Mesenchymal stem cell (in vitro differentiated cells and primary cell): Measurements from ENCODE around the gene TIPARP.
"Not testable (repeated sequence)": the region's sequence is repeated elsewhere in the genome, so short reads cannot be mapped to it uniquely, and the experiment has no call there.

Experiments used
- DNase-seq: peaks from one replicate; pipeline ENCODE4 v3.0.0-alpha.2; 2013
- H2AFZ ChIP-seq: one replicate; pipeline ENCODE4 v1.6.1; 2013; ENCODE audit warnings: low read depth, mild to moderate bottlenecking, control low read depth, inconsistent platforms, low read length, moderate library complexity
- H2AK5ac ChIP-seq: 2 replicates; pipeline ENCODE4 v1.6.1; 2013; ENCODE audit warnings: low read length, moderate library complexity, mild to moderate bottlenecking, inconsistent platforms; ENCODE audit not compliant: severe bottlenecking
- H2BK120ac ChIP-seq: one replicate; pipeline ENCODE4 v1.6.1; 2013; ENCODE audit warnings: low read depth, mild to moderate bottlenecking, inconsistent platforms, low read length, moderate library complexity
- H2BK12ac ChIP-seq, 2 experiments: one replicate each; pipeline ENCODE4 v1.6.1; 2013; ENCODE audit warnings: inconsistent platforms in 2 of 2, low read length in 2 of 2, mild to moderate bottlenecking in 2 of 2, moderate library complexity in 2 of 2, control low read depth in 1 of 2
- H2BK15ac ChIP-seq: one replicate; pipeline ENCODE4 v1.6.1; 2013; ENCODE audit warnings: mild to moderate bottlenecking, low read depth, inconsistent platforms; ENCODE audit not compliant: poor library complexity, severe bottlenecking
- H2BK5ac ChIP-seq: 2 replicates; pipeline ENCODE4 v1.6.1; 2013; ENCODE audit warnings: low read depth, mild to moderate bottlenecking, low read length, control low read depth, inconsistent platforms; ENCODE audit not compliant: poor library complexity, severe bottlenecking
- H3K14ac ChIP-seq, 2 experiments: one replicate each; pipeline ENCODE4 v1.6.1; 2013; ENCODE audit warnings: inconsistent platforms in 2 of 2, low read length in 2 of 2, control low read depth in 1 of 2, mild to moderate bottlenecking in 1 of 2, moderate library complexity in 1 of 2
- H3K18ac ChIP-seq, 2 experiments: one replicate each; pipeline ENCODE4 v1.6.1; 2013; ENCODE audit warnings: inconsistent platforms in 2 of 2, low read length in 2 of 2, control low read depth in 1 of 2, low read depth in 1 of 2, mild to moderate bottlenecking in 1 of 2
- H3K23ac ChIP-seq, 2 experiments: one replicate each; pipeline ENCODE4 v1.6.1; 2013; ENCODE audit warnings: inconsistent platforms in 2 of 2, low read length in 2 of 2, mild to moderate bottlenecking in 2 of 2, moderate library complexity in 2 of 2, control low read depth in 1 of 2
- H3K27ac ChIP-seq: 2 replicates; pipeline ENCODE4 v1.5.1; 2013; ENCODE audit warnings: mild to moderate bottlenecking, moderate library complexity, low read length, control low read depth, inconsistent platforms; ENCODE audit not compliant: poor library complexity, severe bottlenecking
- H3K27me3 ChIP-seq, 2 experiments: 2 replicates each; pipeline versions ENCODE4 v1.6.1 to v1.7.0; 2013; ENCODE audit warnings: low read length in 2 of 2, mild to moderate bottlenecking in 2 of 2, moderate library complexity in 2 of 2, control low read depth in 1 of 2, inconsistent platforms in 1 of 2; ENCODE audit not compliant: control insufficient read depth in 1 of 2, insufficient read depth in 1 of 2
- H3K36me3 ChIP-seq, 2 experiments: 2 replicates each; pipeline versions ENCODE4 v1.6.1 to v1.7.0; 2013; ENCODE audit warnings: low read length in 2 of 2, control low read depth in 1 of 2, inconsistent platforms in 1 of 2, low read depth in 1 of 2, mild to moderate bottlenecking in 1 of 2; ENCODE audit not compliant: insufficient read depth in 2 of 2, control insufficient read depth in 1 of 2
- H3K4ac ChIP-seq, 2 experiments: one replicate each; pipeline ENCODE4 v1.6.1; 2013; ENCODE audit warnings: inconsistent platforms in 2 of 2, low read length in 2 of 2, mild to moderate bottlenecking in 2 of 2, moderate library complexity in 2 of 2, control low read depth in 1 of 2, low read depth in 1 of 2
- H3K4me1 ChIP-seq: 2 replicates; pipeline ENCODE4 v1.6.1; 2013; ENCODE audit warnings: low read depth, low read length, control low read depth; ENCODE audit not compliant: control insufficient read depth, insufficient read depth
- H3K4me2 ChIP-seq: 2 replicates; pipeline ENCODE4 v1.6.1; 2013; ENCODE audit warnings: low read length, mild to moderate bottlenecking, inconsistent platforms; ENCODE audit not compliant: poor library complexity, severe bottlenecking
- H3K4me3 ChIP-seq, 2 experiments: 2 replicates each; pipeline versions ENCODE4 v1.5.1 to v1.7.0; 2013; ENCODE audit warnings: low read length in 2 of 2, mild to moderate bottlenecking in 2 of 2, control low read depth in 1 of 2, low read depth in 1 of 2; ENCODE audit not compliant: insufficient read depth in 1 of 2
- H3K79me1 ChIP-seq: replicated peaks from 2 replicates; pipeline ENCODE4 v1.6.1; 2013; ENCODE audit warnings: mild to moderate bottlenecking, control low read depth, low read length, inconsistent platforms; ENCODE audit not compliant: poor library complexity, severe bottlenecking
- H3K9ac ChIP-seq: 2 replicates; pipeline ENCODE4 v1.7.0; 2013; ENCODE audit warnings: mild to moderate bottlenecking, low read length, moderate library complexity
- H3K9me3 ChIP-seq: 2 replicates; pipeline ENCODE4 v1.7.0; 2013; ENCODE audit warnings: mild to moderate bottlenecking, low read length; ENCODE audit not compliant: control insufficient read depth
- H4K8ac ChIP-seq: one replicate; pipeline ENCODE4 v1.6.1; 2013; ENCODE audit warnings: inconsistent platforms, mild to moderate bottlenecking, low read length, moderate library complexity
- H4K91ac ChIP-seq: one replicate; pipeline ENCODE4 v1.6.1; 2013; ENCODE audit warnings: mild to moderate bottlenecking, low read length, inconsistent platforms
- WGBS: methylation state at CpG from one replicate; pipeline ENCODE4 v1.1.7; 2013; ENCODE audit warnings: mixed read lengths; 5-methylcytosine and 5-hydroxymethylcytosine counted together

The TIPARP gene

GRCh38 chr3:156648086-156648485 lies 26.3 kb upstream of the TIPARP start:
- no peaks in the 10 kb centered on the region for H3K9me3 ChIP-seq
- WGBS = 33% methylated on average over 2 of the region's 3 CpGs
- no peak overlapping the region for H2BK15ac ChIP-seq
- H3K4me3 ChIP-seq = no peak overlapping the region
- H3K23ac ChIP-seq = no peak overlapping the region
- no peak overlapping the region for H3K18ac ChIP-seq
- no peak overlapping the region for H2AFZ ChIP-seq
- H3K27me3 ChIP-seq = no peaks in the 10 kb centered on the region
- no peaks in the 10 kb centered on the region for H3K79me1 ChIP-seq
- no peak overlapping the region for H3K14ac ChIP-seq
- no peak overlapping the region for H3K9ac ChIP-seq
- no peak overlapping the region for H2BK12ac ChIP-seq
- no peak overlapping the region for H3K4me2 ChIP-seq
- H2AK5ac ChIP-seq = no peak overlapping the region
- H4K8ac ChIP-seq = no peak overlapping the region
- no peaks in the 10 kb centered on the region for H3K36me3 ChIP-seq
- H3K4ac ChIP-seq = no peak overlapping the region
- H2BK120ac ChIP-seq = no peak overlapping the region
- H2BK5ac ChIP-seq = no peak overlapping the region
- peak; percentile 75 for DNase-seq
- H3K27ac ChIP-seq = peak overlapping the region; percentile 32
- H3K4me1 ChIP-seq = peaks cover 6% of the 10 kb centered on the region
- H4K91ac ChIP-seq = no peak overlapping the region

- no peaks in the 10 kb centered on the region for H3K36me3 ChIP-seq
- H4K8ac ChIP-seq = no peak overlapping the region
- H3K4ac ChIP-seq = no peak overlapping the region
- no peak overlapping the region for H2AFZ ChIP-seq
- no peak overlapping the region for H3K14ac ChIP-seq
- H3K9me3 ChIP-seq = no peaks in the 10 kb centered on the region
- WGBS = no CpG with 5 or more reads among the region's 1 CpG
- H2BK120ac ChIP-seq = no peak overlapping the region
- no peaks in the 10 kb centered on the region for H3K79me1 ChIP-seq
- H3K23ac ChIP-seq = no peak overlapping the region
- H2BK15ac ChIP-seq = no peak overlapping the region
- no peak overlapping the region for H3K27ac ChIP-seq
- no peak overlapping the region for H2BK5ac ChIP-seq
- H3K4me1 ChIP-seq = no peaks in the 10 kb centered on the region
- H2BK12ac ChIP-seq = no peak overlapping the region
- no peak overlapping the region for H3K9ac ChIP-seq
- no peak overlapping the region for H3K4me2 ChIP-seq
- DNase-seq = no peak
- H3K27me3 ChIP-seq = no peaks in the 10 kb centered on the region
- no peak overlapping the region for H4K91ac ChIP-seq
- H2AK5ac ChIP-seq = no peak overlapping the region
- no peak overlapping the region for H3K18ac ChIP-seq
- H3K4me3 ChIP-seq = no peak overlapping the region
Measured at GRCh38 chr3:156649681-156650080, 24.7 kb upstream of the TIPARP start.

DNA sequence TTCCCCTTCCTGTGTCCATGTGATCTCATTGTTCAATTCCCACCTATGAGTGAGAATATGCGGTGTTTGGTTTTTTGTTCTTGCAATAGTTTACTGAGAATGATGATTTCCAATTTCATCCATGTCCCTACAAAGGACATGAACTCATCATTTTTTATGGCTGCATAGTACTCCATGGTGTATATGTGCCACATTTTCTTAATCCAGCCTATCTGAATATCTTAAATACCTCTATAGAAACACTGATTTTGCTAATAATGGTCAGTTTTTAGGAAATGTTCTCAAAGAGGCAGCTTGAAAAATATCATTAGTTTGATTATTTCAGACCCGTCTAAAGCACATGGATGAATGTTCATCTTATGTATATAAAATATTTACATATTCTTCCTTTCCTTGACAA lies 21.7 kb upstream of the TIPARP start:
- not testable (repeated sequence) for H2BK15ac ChIP-seq, H2BK120ac ChIP-seq, H3K27me3 ChIP-seq, H3K4ac ChIP-seq, H2AFZ ChIP-seq, H3K27ac ChIP-seq, H3K4me1 ChIP-seq, H2AK5ac ChIP-seq, H4K91ac ChIP-seq, H3K9ac ChIP-seq, H3K14ac ChIP-seq, H3K4me2 ChIP-seq, H2BK5ac ChIP-seq, DNase-seq, H3K23ac ChIP-seq, H3K4me3 ChIP-seq, H3K79me1 ChIP-seq, H3K18ac ChIP-seq, H3K36me3 ChIP-seq, H3K9me3 ChIP-seq, H2BK12ac ChIP-seq, H4K8ac ChIP-seq
- WGBS = no CpG with 5 or more reads among the region's 2 CpGs

DNA sequence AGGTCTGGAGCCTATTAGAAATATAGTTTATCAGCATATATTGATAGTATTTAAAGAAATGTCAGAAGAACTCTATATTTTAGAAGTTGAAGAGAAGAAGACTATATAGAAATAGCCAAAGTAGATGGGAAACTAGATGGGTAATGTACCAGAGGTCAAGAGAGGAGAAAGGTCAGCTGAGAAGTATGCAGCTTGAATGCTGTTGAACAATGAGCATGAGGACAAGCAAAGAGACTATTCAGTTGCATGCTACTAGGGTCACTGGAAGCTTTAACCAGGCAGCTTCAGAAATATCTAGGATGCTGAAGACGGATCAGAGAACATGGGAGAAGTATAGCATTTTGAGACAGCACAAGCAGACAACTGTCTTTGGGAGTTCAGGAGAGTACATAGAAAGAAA lies 19.6 kb upstream of the TIPARP start:
- H3K4ac ChIP-seq = no peak overlapping the region
- H3K4me3 ChIP-seq = no peak overlapping the region
- no peaks in the 10 kb centered on the region for H3K27me3 ChIP-seq
- H3K9me3 ChIP-seq = no peaks in the 10 kb centered on the region
- H4K8ac ChIP-seq = no peak overlapping the region
- H3K9ac ChIP-seq = no peak overlapping the region
- no peak overlapping the region for H2BK12ac ChIP-seq
- no peak overlapping the region for H3K18ac ChIP-seq
- no peaks in the 10 kb centered on the region for H3K4me1 ChIP-seq
- H3K79me1 ChIP-seq = no peaks in the 10 kb centered on the region
- no peak overlapping the region for H3K14ac ChIP-seq
- no peak overlapping the region for H2BK5ac ChIP-seq
- 84% methylated on average over 1 of the region's 1 CpG for WGBS
- H3K27ac ChIP-seq = no peak overlapping the region
- no peak overlapping the region for H2AFZ ChIP-seq
- no peak overlapping the region for H3K4me2 ChIP-seq
- H4K91ac ChIP-seq = no peak overlapping the region
- no peak overlapping the region for H2AK5ac ChIP-seq
- no peak overlapping the region for H2BK15ac ChIP-seq
- no peak overlapping the region for H3K23ac ChIP-seq
- DNase-seq = peak; percentile 22
- H2BK120ac ChIP-seq = no peak overlapping the region
- no peaks in the 10 kb centered on the region for H3K36me3 ChIP-seq
